Hair follicle dermal papilla cell (primary cell): ENCODE data around the gene JAM2. TPM values are rescaled to one million over a fixed set of nuclear protein-coding genes. Genes with fewer than 3 reads are reported as not detected.

ENCODE experiments used
- total RNA-seq: library from RNA; depleted of rRNA; stranded (reverse); fragments of >200 nt; gene quantifications from 2 replicates; pipeline ENCODE4 v1.2.3, GENCODE V29; 2012

The JAM2 gene
- 14.7 and 16.2 TPM in 2 replicates for total RNA-seq

GRCh38 chr21:25638660-25639550 is at the start of gene JAM2:
Gene JAM2, plus strand, starts transcription at chr21:25639258. Its CDS starts 564 bp downstream, at chr21:25639822.

DNA sequence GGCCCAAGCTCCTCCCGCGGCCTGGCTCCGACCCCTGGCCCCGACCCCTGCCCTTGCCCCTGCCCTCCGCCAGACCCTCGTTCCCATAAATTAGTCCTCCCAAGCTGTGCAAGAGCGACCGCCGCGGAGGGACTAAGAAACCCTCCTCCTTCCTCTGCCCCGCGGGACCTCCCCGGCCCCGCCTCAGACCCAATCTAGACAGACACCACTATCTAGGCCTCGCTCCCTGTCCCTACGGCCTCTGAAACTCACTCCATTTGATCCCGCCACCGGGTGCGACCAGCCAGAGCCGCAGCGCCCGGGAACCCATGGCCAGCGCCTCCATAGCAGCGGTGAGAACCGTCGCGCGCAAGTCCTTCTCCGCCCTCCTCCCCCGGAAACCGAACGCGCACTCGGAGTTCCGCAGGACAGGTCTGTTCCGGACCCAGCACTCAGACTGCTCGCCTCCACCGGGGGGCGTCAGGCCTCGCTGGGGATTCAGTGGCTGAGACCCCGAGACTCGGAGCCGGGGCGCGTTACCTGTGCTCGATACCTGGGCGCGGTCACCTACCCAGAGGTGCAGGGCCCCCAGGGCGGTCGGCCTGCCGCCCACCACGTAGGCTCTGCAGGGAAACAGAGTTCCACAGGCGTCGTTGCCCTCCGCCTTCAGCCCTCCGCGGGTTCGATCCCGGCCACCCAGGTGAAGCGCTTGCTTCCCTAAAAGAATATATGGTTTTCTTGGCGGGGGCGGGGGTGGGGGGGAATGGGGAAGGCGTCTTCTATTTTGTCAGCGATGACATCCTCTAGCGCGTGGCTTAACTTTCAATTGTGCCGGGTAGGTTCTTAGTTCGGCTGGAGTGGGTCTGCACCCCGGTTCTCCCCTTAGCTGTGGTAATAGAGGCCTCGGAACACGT is 31.7 kb upstream of the JAM2 start, which contains the start of gene MRPL39:
Gene MRPL39 (minus strand): TSS at position 331 of the 893 bp plus-strand sequence. CDS start 6 bp downstream, at position 325.

DNA sequence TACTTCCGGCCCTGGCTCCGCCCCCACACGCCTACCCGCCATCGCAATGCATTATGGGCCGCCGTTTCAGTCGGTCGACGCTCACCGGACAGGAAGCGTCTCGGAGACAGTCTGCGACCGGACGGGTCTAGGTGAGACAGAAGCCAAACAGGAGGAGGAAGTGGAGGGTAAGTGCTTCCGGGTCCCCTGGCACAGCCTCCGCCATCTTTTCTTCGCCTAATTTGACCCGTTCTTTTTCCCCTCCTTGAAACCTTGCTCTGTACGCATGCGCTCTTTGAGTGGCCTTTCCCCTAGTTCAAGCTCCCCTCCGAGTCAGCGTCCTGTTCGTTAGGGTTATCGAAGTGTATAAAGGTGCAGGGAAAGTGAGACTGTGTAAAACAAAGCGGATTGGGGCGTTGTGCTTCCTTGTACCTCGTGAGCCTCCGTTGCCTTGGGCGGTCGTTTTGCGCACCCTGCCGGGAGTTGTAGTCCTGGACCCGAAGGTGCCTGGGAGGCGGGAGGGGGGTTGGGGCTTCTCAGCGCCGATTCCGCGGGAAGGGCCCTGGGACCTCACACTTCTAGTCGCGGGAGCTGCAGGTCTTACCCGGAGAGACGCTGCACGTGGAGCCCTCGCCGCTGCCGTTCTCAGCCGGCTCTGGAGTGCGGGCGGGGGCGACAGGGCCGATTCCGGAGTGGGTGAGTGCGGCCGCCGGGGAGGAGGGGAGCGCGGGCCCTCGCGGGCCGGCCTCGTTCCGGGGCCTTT is 96.0 kb downstream of the JAM2 start, which contains the start of the genes ATP5PF and GABPA:
Gene ATP5PF (minus strand): TSS at position 1 of the 742 bp plus-strand sequence. CDS start 5,110 bp downstream, outside the sequence.
Gene GABPA (plus strand): TSS at position 69 of the 742 bp plus-strand sequence. CDS start 6,627 bp downstream, outside the sequence.

Other genes with a start within 250 kb of the JAM2 start
- gene MRPL39, start 31.8 kb upstream of the JAM2 start, total RNA-seq, result 10.4 and 17.4 TPM in 2 replicates
- 18.2 and 27.7 TPM in 2 replicates for gene ATP5PF, start 95.6 kb downstream of the JAM2 start, total RNA-seq
- 27.1 and 34.6 TPM in 2 replicates for gene GABPA, start 95.7 kb downstream of the JAM2 start, total RNA-seq